Adrenal gland (tissue), 19 donors: ENCODE results near the gene HNRNPA1. TPM values are rescaled to one million over a fixed set of nuclear protein-coding genes. Genes with fewer than 3 reads are reported as not detected.
A peak's percentile ranks its signal among the peaks of the same experiment; 100 is the strongest.
"Not testable (repeated sequence)": the region's sequence is repeated elsewhere in the genome, so short reads cannot be mapped to it uniquely, and the experiment has no call there.

Experiments
- DNase-seq, 7 donors: peaks; one replicate each; pipeline ENCODE4 v3.0.0-alpha.2; 2019 to 2020
- H3K27ac ChIP-seq, 5 donors: fragments of 200-600 bp; sonication (generic) in 4 of 5; 1 replicate in 3 of 5; 2 replicates in 2 of 5; pipeline versions ENCODE4 v1.5.1 to v1.8.0; 2016 to 2020; ENCODE audit warnings: mild to moderate bottlenecking in 1 of 5
- H3K27me3 ChIP-seq: fragments of 200-600 bp; 2 replicates; pipeline ENCODE4 v1.8.0; 2021
- H3K36me3 ChIP-seq, 2 donors: fragments of 200-600 bp; replicated peaks in 1 of 2; 1 replicate in 1 of 2; 2 replicates in 1 of 2; pipeline versions ENCODE4 v1.5.1 to v1.8.0; 2018 to 2022
- H3K4me1 ChIP-seq, 2 donors: fragments of 200-600 bp; replicated peaks in 1 of 2; 1 replicate in 1 of 2; 2 replicates in 1 of 2; pipeline versions ENCODE4 v1.5.1 to v1.8.0; 2018 to 2021
- H3K4me3 ChIP-seq, 4 donors: fragments of 200-600 bp; sonication (generic) in 3 of 4; one replicate each; pipeline ENCODE4 v1.5.1; 2016 to 2018
- H3K9me3 ChIP-seq, 3 donors: fragments of 200-600 bp; sonication (generic) in 1 of 3; replicated peaks in 1 of 3; 1 replicate in 2 of 3; 2 replicates in 1 of 3; pipeline versions ENCODE4 v1.5.1 to v1.8.0; 2016 to 2021
- POLR2A ChIP-seq, 2 donors: fragments of 450-650 bp; IDR thresholded peaks; one replicate each; pipeline ENCODE4 v1.6.1; 2017; ENCODE audit warnings: antibody characterized with exemption in 2 of 2, mild to moderate bottlenecking in 2 of 2, moderate library complexity in 1 of 2
- WGBS, 4 donors: extraction: QIAGEN DNeasy Blood & Tissue Kit in 2 of 4; methylation state at CpG; one replicate each; pipeline versions ENCODE4 v1.1.5 to v1.1.7; 2013 to 2017; 5-methylcytosine and 5-hydroxymethylcytosine counted together
- intact Hi-C, 2 donors: fragments of 100-400 bp; cut with DNase I; formaldehyde crosslinking; loops; one replicate each; pipeline versions ENCODE4 v1.14.1 to v1.15.0; 2022 to 2023
- long read RNA-seq, 10 donors: library from polyadenylated mRNA in 3 of 10; unstranded in 2 of 10; stranded (forward) in 1 of 10; transcript quantifications; one replicate each; pipeline ENCODE4 v2.0.0 and lab custom pipeline, GENCODE V29; 2021 to 2026
- polyA plus RNA-seq, 3 donors: library from polyadenylated mRNA; stranded (reverse); fragments of 200-250 nt in 2 of 3; fragments of 350-450 nt in 1 of 3; fragmentation: Illumina TruSeq in 1 of 3; extraction: RNeasy Lipid Tissue Mini Kit (QIAGEN cat#74804) in 1 of 3; gene quantifications; one replicate each; pipeline ENCODE4 v1.2.3, GENCODE V29; 2013 to 2014
- total RNA-seq, 9 donors: library from RNA; depleted of rRNA in 4 of 9; stranded (reverse); fragments of >200 nt in 4 of 9; fragments of 120-200 nt in 1 of 9; fragmentation: NEBNext Ultra II Directional in 1 of 9; extraction: Animal tissue kit (Norgen Biotek cat#: 25700) in 1 of 9; gene quantifications; one replicate each; pipeline versions ENCODE4 v1.1.0 to v1.2.4, GENCODE V29; 2013 to 2023
- TF ChIP-seq, protein P1 (sequence below), 6 experiments: fragments of 450-650 bp in 4 of 6; fragments of 200-600 bp in 2 of 6; sonication (generic) in 1 of 6; IDR thresholded peaks; 1 replicate in 5 of 6; 2 replicates in 1 of 6; pipeline versions ENCODE4 v1.5.1 to v1.8.0; 2016 to 2021; ENCODE audit warnings: antibody characterized with exemption in 6 of 6, mild to moderate bottlenecking in 2 of 6, moderate library complexity in 1 of 6
- donor health status: healthy with polysubstance abuse.
- donor health status: Bipolar disorder and iron deficiency.
- donor health status: DM: yes; HTN: yes; CAD: no.
- donor health status: DM: no; HTN: no; CAD: no.
- donor health status: DM: no; HTN: no; CAD: no.
- donor health status: DM: yes; HTN: yes; CAD: no.

The HNRNPA1 gene
- 1,000 to 10,000 TPM in 1 of 9 donors, 100 to 1,000 TPM in 8; 257 to 1,053 (median 429) TPM for total RNA-seq
- polyA plus RNA-seq, result 1,000 to 10,000 TPM in 1 of 3 donors, 100 to 1,000 TPM in 2; 901 to 1,171 (median 983) TPM
- long read RNA-seq, donor 1, full-length matches to known transcripts, result 298 of 560 reads
- long read RNA-seq, donor 1, partial matches to known transcripts, result 229 of 560 reads
- long read RNA-seq, donor 1, other reads (novel, unspliced or antisense), result 33 of 560 reads
- long read RNA-seq, donor 2, full-length matches to known transcripts, result 199 of 324 reads
- long read RNA-seq, donor 2, partial matches to known transcripts, result 104 of 324 reads
- long read RNA-seq, donor 2, other reads (novel, unspliced or antisense), result 21 of 324 reads
- long read RNA-seq, donor 3, full-length matches to known transcripts, result 217 of 369 reads
- long read RNA-seq, donor 3, partial matches to known transcripts, result 137 of 369 reads
- long read RNA-seq, donor 3, other reads (novel, unspliced or antisense), result 15 of 369 reads
- long read RNA-seq, donor 4, full-length matches to known transcripts, result 473 of 538 reads
- long read RNA-seq, donor 4, partial matches to known transcripts, result 51 of 538 reads
- long read RNA-seq, donor 4, other reads (novel, unspliced or antisense), result 14 of 538 reads
- long read RNA-seq, donor 5, full-length matches to known transcripts, result 590 of 614 reads
- long read RNA-seq, donor 5, partial matches to known transcripts, result 12 of 614 reads
- long read RNA-seq, donor 5, other reads (novel, unspliced or antisense), result 12 of 614 reads
- long read RNA-seq, donor 6, full-length matches to known transcripts, result 482 of 522 reads
- long read RNA-seq, donor 6, partial matches to known transcripts, result 29 of 522 reads
- long read RNA-seq, donor 6, other reads (novel, unspliced or antisense), result 11 of 522 reads
- long read RNA-seq, donor 7, full-length matches to known transcripts, result 158 of 425 reads
- long read RNA-seq, donor 7, partial matches to known transcripts, result 252 of 425 reads
- long read RNA-seq, donor 7, other reads (novel, unspliced or antisense), result 15 of 425 reads
- long read RNA-seq, donor 8, full-length matches to known transcripts, result 461 of 759 reads
- long read RNA-seq, donor 8, partial matches to known transcripts, result 252 of 759 reads
- long read RNA-seq, donor 8, other reads (novel, unspliced or antisense), result 46 of 759 reads
- long read RNA-seq, donor 9, full-length matches to known transcripts, result 280 of 533 reads
- long read RNA-seq, donor 9, partial matches to known transcripts, result 233 of 533 reads
- long read RNA-seq, donor 9, other reads (novel, unspliced or antisense), result 20 of 533 reads
- long read RNA-seq, donor 10, full-length matches to known transcripts, result 164 of 339 reads
- long read RNA-seq, donor 10, partial matches to known transcripts, result 163 of 339 reads
- long read RNA-seq, donor 10, other reads (novel, unspliced or antisense), result 12 of 339 reads

- Histone ChIP-seq H3K27me3 (no peaks in the 10 kb centered on the region), H3K4me1 (peaks cover 54 to 59% of the 10 kb centered on the region in 2 donors), H3K4me3 (peak within 1 kb of the TSS; percentile 69 to 93 (median 76)), H3K27ac (peak within 1 kb of the TSS; percentile 90 to 99 (median 92)), H3K9me3 (no peaks in the 10 kb centered on the region), H3K36me3 (peaks cover 0 to 36% of the 10 kb centered on the region in 2 donors)
- DNase-seq, result peak; percentile 97 to 100 (median 99)
- intact Hi-C loops, result no loop called here
- WGBS, 4 donors, result 0 to 1% (median 1%) methylated on average over 46 to 48 of the region's 48 CpGs
- TF ChIP-seq, protein P1, sequence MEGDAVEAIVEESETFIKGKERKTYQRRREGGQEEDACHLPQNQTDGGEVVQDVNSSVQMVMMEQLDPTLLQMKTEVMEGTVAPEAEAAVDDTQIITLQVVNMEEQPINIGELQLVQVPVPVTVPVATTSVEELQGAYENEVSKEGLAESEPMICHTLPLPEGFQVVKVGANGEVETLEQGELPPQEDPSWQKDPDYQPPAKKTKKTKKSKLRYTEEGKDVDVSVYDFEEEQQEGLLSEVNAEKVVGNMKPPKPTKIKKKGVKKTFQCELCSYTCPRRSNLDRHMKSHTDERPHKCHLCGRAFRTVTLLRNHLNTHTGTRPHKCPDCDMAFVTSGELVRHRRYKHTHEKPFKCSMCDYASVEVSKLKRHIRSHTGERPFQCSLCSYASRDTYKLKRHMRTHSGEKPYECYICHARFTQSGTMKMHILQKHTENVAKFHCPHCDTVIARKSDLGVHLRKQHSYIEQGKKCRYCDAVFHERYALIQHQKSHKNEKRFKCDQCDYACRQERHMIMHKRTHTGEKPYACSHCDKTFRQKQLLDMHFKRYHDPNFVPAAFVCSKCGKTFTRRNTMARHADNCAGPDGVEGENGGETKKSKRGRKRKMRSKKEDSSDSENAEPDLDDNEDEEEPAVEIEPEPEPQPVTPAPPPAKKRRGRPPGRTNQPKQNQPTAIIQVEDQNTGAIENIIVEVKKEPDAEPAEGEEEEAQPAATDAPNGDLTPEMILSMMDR (IDR thresholded peaks at IDR 0.05), result no peak
- peak; percentile 97 to 99 for TF ChIP-seq POLR2A (IDR thresholded peaks at IDR 0.05)
These were observed at the start of gene HNRNPA1 for GRCh38 chr12:54280468-54281260. HNRNPA1 (plus strand) TSS chr12:54280726; CDS start chr12:54280808, 82 bp downstream.

- H3K4me1 ChIP-seq, intact Hi-C loops, H3K27ac ChIP-seq, H3K27me3 ChIP-seq, DNase-seq, H3K36me3 ChIP-seq, H3K4me3 ChIP-seq, H3K9me3 ChIP-seq: not testable (repeated sequence)
- WGBS, 4 donors, result 97 to 100% (median 98%) methylated on average over 3 of the region's 3 CpGs
These were observed 49.3 kb upstream of the HNRNPA1 start for GRCh38 chr12:54231269-54231668.

DNA sequence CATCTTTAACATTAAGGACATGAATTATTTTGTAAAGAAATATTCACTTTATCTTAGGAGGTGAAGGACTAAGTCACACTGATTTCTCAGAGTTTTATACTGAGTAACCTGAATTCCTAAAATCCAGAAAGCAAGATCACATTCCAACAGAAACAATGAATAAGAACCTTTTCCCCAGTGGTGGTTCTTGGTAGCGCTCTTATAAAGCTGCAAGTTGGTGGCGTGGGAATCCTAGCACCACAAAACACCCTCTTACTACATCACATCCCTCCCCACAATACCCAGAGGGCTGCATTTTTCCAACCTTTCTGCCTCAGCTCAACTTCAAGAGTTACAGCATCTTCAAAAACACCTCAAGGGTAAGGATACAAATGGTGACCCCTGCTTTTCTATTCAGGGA, 47.7 kb upstream of the HNRNPA1 start:
- no peaks in the 10 kb centered on the region for H3K27me3 ChIP-seq
- intact Hi-C loops, result no loop called here
- no peaks in the 10 kb centered on the region for H3K9me3 ChIP-seq
- peaks cover 0 to 4% of the 10 kb centered on the region in 2 donors for H3K4me1 ChIP-seq
- TF ChIP-seq, protein P1 (IDR thresholded peaks at IDR 0.05), result no peak
- no peak for TF ChIP-seq POLR2A (IDR thresholded peaks at IDR 0.05)
- DNase-seq, result no peak
- no peaks in the 10 kb centered on the region for H3K36me3 ChIP-seq
- WGBS, 4 donors, result 88 to 98% (median 93%) methylated on average over 2 of the region's 2 CpGs
- no peak overlapping the region for H3K4me3 ChIP-seq
- no peak overlapping the region for H3K27ac ChIP-seq

DNA sequence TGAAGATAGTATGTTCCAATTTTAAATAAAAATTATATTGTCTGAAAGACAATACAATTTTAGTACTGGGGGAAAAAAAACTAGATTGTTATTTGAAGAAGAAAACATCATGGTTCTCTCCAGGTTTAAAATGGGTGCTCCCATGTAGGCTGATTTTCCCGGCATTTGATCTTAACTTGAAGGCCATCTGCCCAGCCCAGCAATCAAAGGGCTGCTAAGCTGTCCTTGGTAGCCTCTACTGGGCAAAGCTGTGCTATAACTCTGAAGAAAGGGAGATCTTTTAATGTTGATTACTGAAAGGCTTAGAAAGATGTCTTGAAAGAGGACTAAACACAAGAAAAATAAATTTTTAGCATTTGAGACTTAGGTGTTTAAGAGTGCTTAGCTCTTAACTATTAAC, 42.0 kb upstream of the HNRNPA1 start:
- H3K4me3 ChIP-seq, result no peak overlapping the region
- H3K27me3 ChIP-seq, result no peaks in the 10 kb centered on the region
- WGBS, 4 donors, result 22 to 59% (median 56%) methylated on average over 1 of the region's 1 CpG
- H3K36me3 ChIP-seq, result peaks cover 0 to 31% of the 10 kb centered on the region in 2 donors
- H3K4me1 ChIP-seq, result peaks cover 0 to 10% of the 10 kb centered on the region in 2 donors
- H3K27ac ChIP-seq, result no peak overlapping the region
- no peak for TF ChIP-seq POLR2A (IDR thresholded peaks at IDR 0.05)
- H3K9me3 ChIP-seq, result no peaks in the 10 kb centered on the region
- peak in 2 of 7 donors; percentile 30 to 56 for DNase-seq
- intact Hi-C loops, result no loop called here
